ENCODE results near the gene PIK3CA. TPM values are rescaled to one million over a fixed set of nuclear protein-coding genes. Genes with fewer than 3 reads are reported as not detected.
"Not testable (repeated sequence)": the region's sequence is repeated elsewhere in the genome, so short reads cannot be mapped to it uniquely, and the experiment has no call there.

The PIK3CA gene
- total RNA-seq, 1 donor: 26.6 TPM

GRCh38 chr3:179113903-179114302 lies 34.3 kb upstream of the PIK3CA start:
- TF ChIP-seq CTCF (IDR thresholded peaks at IDR 0.05; ENCODE audit: insufficient read depth, low read length): no peak
- H3K4me3 ChIP-seq (ENCODE audit: low read depth, low read length): no peak overlapping the region
- peak; percentile 55 for DNase-seq (ENCODE audit: low read depth)

- peak; percentile 46 for DNase-seq (ENCODE audit: low read depth)
- H3K4me3 ChIP-seq (ENCODE audit: low read depth, low read length): not testable (repeated sequence)
These were observed 32.7 kb upstream of the PIK3CA start for GRCh38 chr3:179115444-179115843.

- no peak for TF ChIP-seq CTCF (IDR thresholded peaks at IDR 0.05; ENCODE audit: insufficient read depth, low read length)
- no peak for DNase-seq (ENCODE audit: low read depth)
- H3K4me3 ChIP-seq (ENCODE audit: low read depth, low read length): no peak overlapping the region
These were observed 31.3 kb upstream of the PIK3CA start for GRCh38 chr3:179116816-179117215.

- DNase-seq (ENCODE audit: low read depth); H3K4me3 ChIP-seq (ENCODE audit: low read depth, low read length): not testable (repeated sequence)
These were observed 15.8 kb upstream of the PIK3CA start for GRCh38 chr3:179132191-179132890.

GRCh38 chr3:179133575-179133974 lies 14.6 kb upstream of the PIK3CA start:
- TF ChIP-seq CTCF (IDR thresholded peaks at IDR 0.05; ENCODE audit: insufficient read depth, low read length): no peak
- no peak overlapping the region for H3K4me3 ChIP-seq (ENCODE audit: low read depth, low read length)
- no peak for DNase-seq (ENCODE audit: low read depth)

- H3K4me3 ChIP-seq (ENCODE audit: low read depth, low read length): no peak overlapping the region
- DNase-seq (ENCODE audit: low read depth): no peak
- no peak for TF ChIP-seq CTCF (IDR thresholded peaks at IDR 0.05; ENCODE audit: insufficient read depth, low read length)
These were observed 12.0 kb upstream of the PIK3CA start for GRCh38 chr3:179136195-179136594.

GRCh38 chr3:179141890-179142289 lies 6.3 kb upstream of the PIK3CA start:
- no peak for DNase-seq (ENCODE audit: low read depth)
- no peak overlapping the region for H3K4me3 ChIP-seq (ENCODE audit: low read depth, low read length)
- TF ChIP-seq CTCF (IDR thresholded peaks at IDR 0.05; ENCODE audit: insufficient read depth, low read length): no peak

GRCh38 chr3:179146911-179147513 lies 1.1 kb upstream of the PIK3CA start:
- peak; percentile 63 for TF ChIP-seq CTCF (IDR thresholded peaks at IDR 0.05; ENCODE audit: insufficient read depth, low read length)
- peak; percentile 79 for DNase-seq (ENCODE audit: low read depth)
- peak overlapping the region; percentile 76 for H3K4me3 ChIP-seq (ENCODE audit: low read depth, low read length)
